NOMO-1 (cell line): Measurements from ENCODE around the gene NMU.
"Not testable (repeated sequence)": the region's sequence is repeated elsewhere in the genome, so short reads cannot be mapped to it uniquely, and the experiment has no call there.

ENCODE experiments used
- DNase-seq, 2 experiments: peaks; one replicate each; lab custom pipeline; 2025; ENCODE audit not compliant: unreplicated experiment in 2 of 2; lab: John Stamatoyannopoulos, UW

Gene NMU

GRCh38 chr4:55635741-55636655, at the start of gene NMU:
Gene NMU (minus strand): TSS chr4:55636298. CDS start chr4:55636192, 106 bp downstream.
- no peak for DNase-seq

GRCh38 chr4:55684276-55684675, 48.2 kb upstream of the NMU start:
- DNase-seq, result no peak

- DNase-seq, result not testable (repeated sequence)
These were observed 46.7 kb upstream of the NMU start for GRCh38 chr4:55682797-55683196.

GRCh38 chr4:55682295-55682694, 46.2 kb upstream of the NMU start:
- DNase-seq, result no peak

- DNase-seq, result no peak
These were observed 45.3 kb upstream of the NMU start for GRCh38 chr4:55681430-55681829.

GRCh38 chr4:55675196-55675793, 39.2 kb upstream of the NMU start:
- no peak for DNase-seq

- DNase-seq, result no peak
These were observed 37.3 kb upstream of the NMU start for GRCh38 chr4:55673424-55673823.

GRCh38 chr4:55671667-55672066, 35.6 kb upstream of the NMU start:
- no peak for DNase-seq

- DNase-seq, result no peak
These were observed 34.6 kb upstream of the NMU start for GRCh38 chr4:55670695-55671094.

GRCh38 chr4:55668449-55668848, 32.4 kb upstream of the NMU start:
- no peak for DNase-seq

- no peak for DNase-seq
These were observed 30.4 kb upstream of the NMU start for GRCh38 chr4:55666535-55666934.

- DNase-seq, result no peak
These were observed 27.0 kb upstream of the NMU start for GRCh38 chr4:55663145-55663544.

- no peak for DNase-seq
These were observed 25.4 kb upstream of the NMU start for GRCh38 chr4:55661398-55662056.

- DNase-seq, result no peak
These were observed 22.6 kb upstream of the NMU start for GRCh38 chr4:55658657-55659056.

- DNase-seq, result no peak
These were observed 18.0 kb upstream of the NMU start for GRCh38 chr4:55654131-55654530.

GRCh38 chr4:55650483-55650882, 14.4 kb upstream of the NMU start:
- DNase-seq, result no peak

- no peak for DNase-seq
These were observed 1.2 kb upstream of the NMU start for GRCh38 chr4:55637272-55637820.

- DNase-seq, result no peak
These were observed 530 bp upstream of the NMU start for GRCh38 chr4:55636656-55636999.

GRCh38 chr4:55635282-55635681, 816 bp downstream of the NMU start:
- DNase-seq, result no peak

- DNase-seq, result no peak
These were observed 1.5 kb downstream of the NMU start for GRCh38 chr4:55634417-55635128.

- no peak for DNase-seq
These were observed 2.2 kb downstream of the NMU start for GRCh38 chr4:55633903-55634302.
